ENCODE measurements around the gene NELL1.
"Not testable (repeated sequence)": the region's sequence is repeated elsewhere in the genome, so short reads cannot be mapped to it uniquely, and the experiment has no call there.

NELL1 gene

GRCh38 chr11:21122523-21122922, 453.1 kb downstream of the NELL1 start:
- no peak for DNase-seq

- no peak for DNase-seq
Observed at GRCh38 chr11:21132146-21132720, 462.8 kb downstream of the NELL1 start.

- no peak for DNase-seq
Observed at GRCh38 chr11:21133244-21133643, 463.9 kb downstream of the NELL1 start.

- no peak for DNase-seq
Observed at GRCh38 chr11:21133722-21134121, 464.3 kb downstream of the NELL1 start.

- DNase-seq: no peak
Observed at GRCh38 chr11:21137803-21138202, 468.4 kb downstream of the NELL1 start.

- not testable (repeated sequence) for DNase-seq
Observed at GRCh38 chr11:21141557-21141956, 472.2 kb downstream of the NELL1 start.

- DNase-seq: no peak
Observed at GRCh38 chr11:21142007-21142406, 472.6 kb downstream of the NELL1 start.

GRCh38 chr11:21144531-21144930, 475.1 kb downstream of the NELL1 start:
- no peak for DNase-seq

- DNase-seq: no peak
Observed at GRCh38 chr11:21148376-21148775, 479.0 kb downstream of the NELL1 start.

GRCh38 chr11:21160140-21160539, 490.8 kb downstream of the NELL1 start:
- no peak for DNase-seq

- DNase-seq: no peak
Observed at GRCh38 chr11:21169639-21170038, 500.3 kb downstream of the NELL1 start.

- no peak for DNase-seq
Observed at GRCh38 chr11:21173476-21173875, 504.1 kb downstream of the NELL1 start.

- DNase-seq: no peak
Observed at GRCh38 chr11:21174781-21175180, 505.4 kb downstream of the NELL1 start.

GRCh38 chr11:21177379-21177778, 508.0 kb downstream of the NELL1 start:
- DNase-seq: no peak

- DNase-seq: no peak
Observed at GRCh38 chr11:21179770-21180169, 510.4 kb downstream of the NELL1 start.

GRCh38 chr11:21180182-21180581, 510.8 kb downstream of the NELL1 start:
- DNase-seq: no peak

GRCh38 chr11:21185959-21186358, 516.6 kb downstream of the NELL1 start:
- no peak for DNase-seq

GRCh38 chr11:21190181-21190580, 520.8 kb downstream of the NELL1 start:
- DNase-seq: no peak

- no peak for DNase-seq
Observed at GRCh38 chr11:21195995-21196394, 526.6 kb downstream of the NELL1 start.

GRCh38 chr11:21198498-21198897, 529.1 kb downstream of the NELL1 start:
- DNase-seq: no peak

GRCh38 chr11:21205205-21205604, 535.8 kb downstream of the NELL1 start:
- DNase-seq: no peak

GRCh38 chr11:21225860-21226259, 556.5 kb downstream of the NELL1 start:
- DNase-seq: no peak

GRCh38 chr11:21229224-21229623, 559.8 kb downstream of the NELL1 start:
- DNase-seq: no peak

GRCh38 chr11:21250196-21250595, 580.8 kb downstream of the NELL1 start:
- no peak for DNase-seq

- DNase-seq: no peak
Observed at GRCh38 chr11:21254055-21254454, 584.7 kb downstream of the NELL1 start.

- DNase-seq: no peak
Observed at GRCh38 chr11:21254790-21255189, 585.4 kb downstream of the NELL1 start.
